GM21529 (cell line): Measurements from ENCODE around the gene FAM118B.

Source experiments
- ATAC-seq: cut with Tn5 transposase; IDR thresholded peaks from one replicate; pipeline ENCODE4 v1.9.1; 2021; ENCODE audit not compliant: unreplicated experiment

FAM118B gene

GRCh38 chr11:126211236-126212088 is at the start of gene FAM118B, which contains the start of gene RPUSD4:
Gene FAM118B (plus strand): TSS chr11:126211782. CDS start chr11:126235002, 23,220 bp downstream.
Gene RPUSD4 (minus strand): TSS chr11:126211650. CDS start chr11:126211638, 12 bp downstream.
- ATAC-seq, result peak; percentile 95

GRCh38 chr11:126162306-126163030 is 49.1 kb upstream of the FAM118B start:
- ATAC-seq, result no peak

GRCh38 chr11:126163074-126163700 is 48.4 kb upstream of the FAM118B start:
- ATAC-seq, result no peak

GRCh38 chr11:126163779-126164178 is 47.8 kb upstream of the FAM118B start:
- no peak for ATAC-seq

GRCh38 chr11:126164781-126165180 is 46.8 kb upstream of the FAM118B start:
- ATAC-seq, result no peak

GRCh38 chr11:126165311-126165720 is 46.3 kb upstream of the FAM118B start:
- ATAC-seq, result no peak

GRCh38 chr11:126165757-126166156 is 45.8 kb upstream of the FAM118B start:
- no peak for ATAC-seq

GRCh38 chr11:126166413-126166812 is 45.2 kb upstream of the FAM118B start:
- no peak for ATAC-seq

- no peak for ATAC-seq
Measured at GRCh38 chr11:126167488-126167887, 44.1 kb upstream of the FAM118B start.

- ATAC-seq, result no peak
Measured at GRCh38 chr11:126169291-126169690, 42.3 kb upstream of the FAM118B start.

GRCh38 chr11:126172596-126173038 is 39.0 kb upstream of the FAM118B start:
- no peak for ATAC-seq

GRCh38 chr11:126173257-126173656 is 38.3 kb upstream of the FAM118B start:
- no peak for ATAC-seq

GRCh38 chr11:126174816-126175215 is 36.8 kb upstream of the FAM118B start:
- ATAC-seq, result no peak

- no peak for ATAC-seq
Measured at GRCh38 chr11:126175393-126175792, 36.2 kb upstream of the FAM118B start.

- no peak for ATAC-seq
Measured at GRCh38 chr11:126176853-126177470, 34.6 kb upstream of the FAM118B start.

GRCh38 chr11:126181939-126182730 is 29.4 kb upstream of the FAM118B start:
- ATAC-seq, result no peak

- ATAC-seq, result no peak
Measured at GRCh38 chr11:126182787-126183445, 28.7 kb upstream of the FAM118B start.

- ATAC-seq, result no peak
Measured at GRCh38 chr11:126185259-126186024, 26.1 kb upstream of the FAM118B start.
